ENCODE data around the gene TMEM9.

GRCh38 chr1:201146626-201147390 is 7.5 kb downstream of the TMEM9 start:
- TF ChIP-seq CTCF (IDR thresholded peaks at IDR 0.05; ENCODE audit: extremely low read depth in 1 of 2, insufficient read depth in 1 of 2, low read depth in 1 of 2, low read length in 2 of 2), result no peak
- TF ChIP-seq POLR2A (IDR thresholded peaks at IDR 0.05; ENCODE audit: low read depth, low read length), result no peak
- TF ChIP-seq POLR2AphosphoS5 (IDR thresholded peaks at IDR 0.05; ENCODE audit: insufficient read depth, low read depth, low read length), result no peak
- TF ChIP-seq EZH2 (IDR thresholded peaks at IDR 0.05; ENCODE audit: borderline replicate concordance, low read depth, low read length, severe bottlenecking), result no peak
- no peak for TF ChIP-seq MAX (IDR thresholded peaks at IDR 0.05; ENCODE audit: insufficient read depth, insufficient read length)
- TF ChIP-seq MYC (IDR thresholded peaks at IDR 0.05; ENCODE audit: low read depth, low read length), result no peak
